Measurements from ENCODE around the gene SUSD3. TPM values are rescaled to one million over a fixed set of nuclear protein-coding genes. Genes with fewer than 3 reads are reported as not detected.

SUSD3 gene
- total and polyA plus RNA-seq, 2 of the 8 experiments (the other 6 are each of a cell fraction or from before 2014, with no cell fraction given): 5.5 to 35.4 TPM

DNA sequence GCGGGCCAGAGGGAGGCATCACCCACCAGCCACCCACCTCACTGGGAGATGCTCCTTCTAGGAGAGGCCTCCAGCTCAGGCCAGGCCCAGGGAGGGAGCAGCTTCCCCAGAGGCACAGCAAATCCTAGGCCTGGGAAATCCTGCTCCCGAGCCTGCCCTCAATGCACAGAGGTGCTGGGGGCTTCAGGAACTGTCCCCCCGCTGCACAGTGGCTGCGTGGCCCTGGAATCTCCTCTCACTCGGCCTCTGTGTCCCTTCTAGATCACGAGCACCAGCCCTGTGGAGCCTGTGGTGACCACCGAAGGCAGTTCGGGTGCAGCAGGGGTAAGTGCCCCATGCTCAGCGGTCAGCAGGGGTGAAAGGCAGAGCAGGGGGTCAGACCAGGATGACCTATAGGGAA is 36.4 kb upstream of the SUSD3 start (continued):
- TF ChIP-seq, protein P1, sequence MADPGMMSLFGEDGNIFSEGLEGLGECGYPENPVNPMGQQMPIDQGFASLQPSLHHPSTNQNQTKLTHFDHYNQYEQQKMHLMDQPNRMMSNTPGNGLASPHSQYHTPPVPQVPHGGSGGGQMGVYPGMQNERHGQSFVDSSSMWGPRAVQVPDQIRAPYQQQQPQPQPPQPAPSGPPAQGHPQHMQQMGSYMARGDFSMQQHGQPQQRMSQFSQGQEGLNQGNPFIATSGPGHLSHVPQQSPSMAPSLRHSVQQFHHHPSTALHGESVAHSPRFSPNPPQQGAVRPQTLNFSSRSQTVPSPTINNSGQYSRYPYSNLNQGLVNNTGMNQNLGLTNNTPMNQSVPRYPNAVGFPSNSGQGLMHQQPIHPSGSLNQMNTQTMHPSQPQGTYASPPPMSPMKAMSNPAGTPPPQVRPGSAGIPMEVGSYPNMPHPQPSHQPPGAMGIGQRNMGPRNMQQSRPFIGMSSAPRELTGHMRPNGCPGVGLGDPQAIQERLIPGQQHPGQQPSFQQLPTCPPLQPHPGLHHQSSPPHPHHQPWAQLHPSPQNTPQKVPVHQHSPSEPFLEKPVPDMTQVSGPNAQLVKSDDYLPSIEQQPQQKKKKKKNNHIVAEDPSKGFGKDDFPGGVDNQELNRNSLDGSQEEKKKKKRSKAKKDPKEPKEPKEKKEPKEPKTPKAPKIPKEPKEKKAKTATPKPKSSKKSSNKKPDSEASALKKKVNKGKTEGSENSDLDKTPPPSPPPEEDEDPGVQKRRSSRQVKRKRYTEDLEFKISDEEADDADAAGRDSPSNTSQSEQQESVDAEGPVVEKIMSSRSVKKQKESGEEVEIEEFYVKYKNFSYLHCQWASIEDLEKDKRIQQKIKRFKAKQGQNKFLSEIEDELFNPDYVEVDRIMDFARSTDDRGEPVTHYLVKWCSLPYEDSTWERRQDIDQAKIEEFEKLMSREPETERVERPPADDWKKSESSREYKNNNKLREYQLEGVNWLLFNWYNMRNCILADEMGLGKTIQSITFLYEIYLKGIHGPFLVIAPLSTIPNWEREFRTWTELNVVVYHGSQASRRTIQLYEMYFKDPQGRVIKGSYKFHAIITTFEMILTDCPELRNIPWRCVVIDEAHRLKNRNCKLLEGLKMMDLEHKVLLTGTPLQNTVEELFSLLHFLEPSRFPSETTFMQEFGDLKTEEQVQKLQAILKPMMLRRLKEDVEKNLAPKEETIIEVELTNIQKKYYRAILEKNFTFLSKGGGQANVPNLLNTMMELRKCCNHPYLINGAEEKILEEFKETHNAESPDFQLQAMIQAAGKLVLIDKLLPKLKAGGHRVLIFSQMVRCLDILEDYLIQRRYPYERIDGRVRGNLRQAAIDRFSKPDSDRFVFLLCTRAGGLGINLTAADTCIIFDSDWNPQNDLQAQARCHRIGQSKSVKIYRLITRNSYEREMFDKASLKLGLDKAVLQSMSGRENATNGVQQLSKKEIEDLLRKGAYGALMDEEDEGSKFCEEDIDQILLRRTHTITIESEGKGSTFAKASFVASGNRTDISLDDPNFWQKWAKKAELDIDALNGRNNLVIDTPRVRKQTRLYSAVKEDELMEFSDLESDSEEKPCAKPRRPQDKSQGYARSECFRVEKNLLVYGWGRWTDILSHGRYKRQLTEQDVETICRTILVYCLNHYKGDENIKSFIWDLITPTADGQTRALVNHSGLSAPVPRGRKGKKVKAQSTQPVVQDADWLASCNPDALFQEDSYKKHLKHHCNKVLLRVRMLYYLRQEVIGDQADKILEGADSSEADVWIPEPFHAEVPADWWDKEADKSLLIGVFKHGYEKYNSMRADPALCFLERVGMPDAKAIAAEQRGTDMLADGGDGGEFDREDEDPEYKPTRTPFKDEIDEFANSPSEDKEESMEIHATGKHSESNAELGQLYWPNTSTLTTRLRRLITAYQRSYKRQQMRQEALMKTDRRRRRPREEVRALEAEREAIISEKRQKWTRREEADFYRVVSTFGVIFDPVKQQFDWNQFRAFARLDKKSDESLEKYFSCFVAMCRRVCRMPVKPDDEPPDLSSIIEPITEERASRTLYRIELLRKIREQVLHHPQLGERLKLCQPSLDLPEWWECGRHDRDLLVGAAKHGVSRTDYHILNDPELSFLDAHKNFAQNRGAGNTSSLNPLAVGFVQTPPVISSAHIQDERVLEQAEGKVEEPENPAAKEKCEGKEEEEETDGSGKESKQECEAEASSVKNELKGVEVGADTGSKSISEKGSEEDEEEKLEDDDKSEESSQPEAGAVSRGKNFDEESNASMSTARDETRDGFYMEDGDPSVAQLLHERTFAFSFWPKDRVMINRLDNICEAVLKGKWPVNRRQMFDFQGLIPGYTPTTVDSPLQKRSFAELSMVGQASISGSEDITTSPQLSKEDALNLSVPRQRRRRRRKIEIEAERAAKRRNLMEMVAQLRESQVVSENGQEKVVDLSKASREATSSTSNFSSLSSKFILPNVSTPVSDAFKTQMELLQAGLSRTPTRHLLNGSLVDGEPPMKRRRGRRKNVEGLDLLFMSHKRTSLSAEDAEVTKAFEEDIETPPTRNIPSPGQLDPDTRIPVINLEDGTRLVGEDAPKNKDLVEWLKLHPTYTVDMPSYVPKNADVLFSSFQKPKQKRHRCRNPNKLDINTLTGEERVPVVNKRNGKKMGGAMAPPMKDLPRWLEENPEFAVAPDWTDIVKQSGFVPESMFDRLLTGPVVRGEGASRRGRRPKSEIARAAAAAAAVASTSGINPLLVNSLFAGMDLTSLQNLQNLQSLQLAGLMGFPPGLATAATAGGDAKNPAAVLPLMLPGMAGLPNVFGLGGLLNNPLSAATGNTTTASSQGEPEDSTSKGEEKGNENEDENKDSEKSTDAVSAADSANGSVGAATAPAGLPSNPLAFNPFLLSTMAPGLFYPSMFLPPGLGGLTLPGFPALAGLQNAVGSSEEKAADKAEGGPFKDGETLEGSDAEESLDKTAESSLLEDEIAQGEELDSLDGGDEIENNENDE (IDR thresholded peaks at IDR 0.05; ENCODE audit: insufficient replicate concordance, low read length): no peak
- TF ChIP-seq KDM1A (IDR thresholded peaks at IDR 0.05; ENCODE audit: borderline replicate concordance, low read length): no peak
- no peak for TF ChIP-seq TEAD4 (IDR thresholded peaks at IDR 0.05; ENCODE audit: low read depth, low read length)
- TF ChIP-seq, protein P2, sequence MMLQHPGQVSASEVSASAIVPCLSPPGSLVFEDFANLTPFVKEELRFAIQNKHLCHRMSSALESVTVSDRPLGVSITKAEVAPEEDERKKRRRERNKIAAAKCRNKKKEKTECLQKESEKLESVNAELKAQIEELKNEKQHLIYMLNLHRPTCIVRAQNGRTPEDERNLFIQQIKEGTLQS (IDR thresholded peaks at IDR 0.05; ENCODE audit: insufficient read depth, low read depth, low read length): no peak
- TF ChIP-seq SP4 (IDR thresholded peaks at IDR 0.05; ENCODE audit: low read length): no peak
- TF ChIP-seq NRF1 (IDR thresholded peaks at IDR 0.05; ENCODE audit: low read depth, low read length): no peak
- no peak for TF ChIP-seq SP1 (IDR thresholded peaks at IDR 0.05; ENCODE audit: low read depth, low read length)
- TF ChIP-seq ASH2L (IDR thresholded peaks at IDR 0.05; ENCODE audit: low read length): no peak
- TF ChIP-seq BRCA1 (IDR thresholded peaks at IDR 0.05; ENCODE audit: low read depth, low read length): no peak
- no peak for TF ChIP-seq HDAC6 (IDR thresholded peaks at IDR 0.05; ENCODE audit: low read depth, low read length)

Data from H1 (cell line).